ENCODE results near the gene BRPF1. TPM values are rescaled to one million over a fixed set of nuclear protein-coding genes. Genes with fewer than 3 reads are reported as not detected.

BRPF1 gene
- total and polyA plus RNA-seq, 2 experiments from 2014 or later, result 9.3 to 10.7 TPM

- H3K9me2 ChIP-seq (replicated peaks; ENCODE audit: insufficient read depth), result no peaks in the 10 kb centered on the region
- H3K27ac ChIP-seq, result no peak overlapping the region
- H3K79me2 ChIP-seq, result no peaks in the 10 kb centered on the region
- no peaks in the 10 kb centered on the region for H3K27me3 ChIP-seq
- H2AFZ ChIP-seq, result no peak overlapping the region
- DNase-seq (ENCODE audit: low spot score), result no peak
- H3K4me3 ChIP-seq, result no peak overlapping the region
- no peaks in the 10 kb centered on the region for H3K36me3 ChIP-seq (replicated peaks; ENCODE audit: insufficient read depth, low read depth)
- H3K4me2 ChIP-seq, result no peak overlapping the region
- TF ChIP-seq CTCF (IDR thresholded peaks at IDR 0.05; ENCODE audit: poor library complexity) (no peak), EZH2phosphoT487 (IDR thresholded peaks at IDR 0.05; ENCODE audit: low read depth, severe bottlenecking, unreplicated experiment) (no peak), EZH2 (IDR thresholded peaks at IDR 0.05; ENCODE audit: borderline replicate concordance) (no peak)
- H4K20me1 ChIP-seq (ENCODE audit: insufficient read depth, poor library complexity, severe bottlenecking), result no peaks in the 10 kb centered on the region
- H3K9me3 ChIP-seq (ENCODE audit: low read depth), result no peaks in the 10 kb centered on the region
- H3K4me1 ChIP-seq (ENCODE audit: insufficient read depth), result no peaks in the 10 kb centered on the region
- WGBS (ENCODE audit: low lambda C conversion rate, missing lambda C conversion rate), result 85% methylated on average over 5 of the region's 5 CpGs
Measured at GRCh38 chr3:9776896-9777693, 45.6 kb downstream of the BRPF1 start.

GRCh38 chr3:9777694-9778021, 46.1 kb downstream of the BRPF1 start:
- H3K27ac ChIP-seq, result no peak overlapping the region
- H3K9me2 ChIP-seq (replicated peaks; ENCODE audit: insufficient read depth), result no peaks in the 10 kb centered on the region
- DNase-seq (ENCODE audit: low spot score), result no peak
- H3K79me2 ChIP-seq, result no peaks in the 10 kb centered on the region
- TF ChIP-seq EZH2phosphoT487 (IDR thresholded peaks at IDR 0.05; ENCODE audit: low read depth, severe bottlenecking, unreplicated experiment), result no peak
- no peak for TF ChIP-seq CTCF (IDR thresholded peaks at IDR 0.05; ENCODE audit: poor library complexity)
- TF ChIP-seq EZH2 (IDR thresholded peaks at IDR 0.05; ENCODE audit: borderline replicate concordance), result no peak
- 100% methylated on average over 1 of the region's 1 CpG for WGBS (ENCODE audit: low lambda C conversion rate, missing lambda C conversion rate)
- H3K27me3 ChIP-seq, result no peaks in the 10 kb centered on the region
- no peak overlapping the region for H3K4me3 ChIP-seq
- H3K4me1 ChIP-seq (ENCODE audit: insufficient read depth), result no peaks in the 10 kb centered on the region
- H2AFZ ChIP-seq, result no peak overlapping the region
- H3K9me3 ChIP-seq (ENCODE audit: low read depth), result no peaks in the 10 kb centered on the region
- no peaks in the 10 kb centered on the region for H3K36me3 ChIP-seq (replicated peaks; ENCODE audit: insufficient read depth, low read depth)
- no peaks in the 10 kb centered on the region for H4K20me1 ChIP-seq (ENCODE audit: insufficient read depth, poor library complexity, severe bottlenecking)
- no peak overlapping the region for H3K4me2 ChIP-seq

- H3K36me3 ChIP-seq (replicated peaks; ENCODE audit: insufficient read depth, low read depth), result no peaks in the 10 kb centered on the region
- no peak overlapping the region for H3K4me3 ChIP-seq
- WGBS (ENCODE audit: low lambda C conversion rate, missing lambda C conversion rate), result 86% methylated on average over 5 of the region's 5 CpGs
- no peaks in the 10 kb centered on the region for H4K20me1 ChIP-seq (ENCODE audit: insufficient read depth, poor library complexity, severe bottlenecking)
- TF ChIP-seq CTCF (IDR thresholded peaks at IDR 0.05; ENCODE audit: poor library complexity) (no peak), EZH2 (IDR thresholded peaks at IDR 0.05; ENCODE audit: borderline replicate concordance) (no peak), EZH2phosphoT487 (IDR thresholded peaks at IDR 0.05; ENCODE audit: low read depth, severe bottlenecking, unreplicated experiment) (no peak)
- no peaks in the 10 kb centered on the region for H3K4me1 ChIP-seq (ENCODE audit: insufficient read depth)
- H3K4me2 ChIP-seq, result no peak overlapping the region
- H3K9me2 ChIP-seq (replicated peaks; ENCODE audit: insufficient read depth), result no peaks in the 10 kb centered on the region
- H3K79me2 ChIP-seq, result no peaks in the 10 kb centered on the region
- no peaks in the 10 kb centered on the region for H3K27me3 ChIP-seq
- no peaks in the 10 kb centered on the region for H3K9me3 ChIP-seq (ENCODE audit: low read depth)
- H2AFZ ChIP-seq, result no peak overlapping the region
- no peak overlapping the region for H3K27ac ChIP-seq
- DNase-seq (ENCODE audit: low spot score), result no peak
Measured at GRCh38 chr3:9778143-9779074, 46.9 kb downstream of the BRPF1 start.

All from hepatocyte (in vitro differentiated cells).